ENCODE data around the gene NAGLU.

- TF ChIP-seq, protein P1, sequence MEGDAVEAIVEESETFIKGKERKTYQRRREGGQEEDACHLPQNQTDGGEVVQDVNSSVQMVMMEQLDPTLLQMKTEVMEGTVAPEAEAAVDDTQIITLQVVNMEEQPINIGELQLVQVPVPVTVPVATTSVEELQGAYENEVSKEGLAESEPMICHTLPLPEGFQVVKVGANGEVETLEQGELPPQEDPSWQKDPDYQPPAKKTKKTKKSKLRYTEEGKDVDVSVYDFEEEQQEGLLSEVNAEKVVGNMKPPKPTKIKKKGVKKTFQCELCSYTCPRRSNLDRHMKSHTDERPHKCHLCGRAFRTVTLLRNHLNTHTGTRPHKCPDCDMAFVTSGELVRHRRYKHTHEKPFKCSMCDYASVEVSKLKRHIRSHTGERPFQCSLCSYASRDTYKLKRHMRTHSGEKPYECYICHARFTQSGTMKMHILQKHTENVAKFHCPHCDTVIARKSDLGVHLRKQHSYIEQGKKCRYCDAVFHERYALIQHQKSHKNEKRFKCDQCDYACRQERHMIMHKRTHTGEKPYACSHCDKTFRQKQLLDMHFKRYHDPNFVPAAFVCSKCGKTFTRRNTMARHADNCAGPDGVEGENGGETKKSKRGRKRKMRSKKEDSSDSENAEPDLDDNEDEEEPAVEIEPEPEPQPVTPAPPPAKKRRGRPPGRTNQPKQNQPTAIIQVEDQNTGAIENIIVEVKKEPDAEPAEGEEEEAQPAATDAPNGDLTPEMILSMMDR (IDR thresholded peaks at IDR 0.05) = peak; percentile 82 to 96 (median 92)
- no peak for TF ChIP-seq POLR2A (IDR thresholded peaks at IDR 0.05)
Observed at GRCh38 chr17:42517516-42517915, 18.5 kb upstream of the NAGLU start.

Measured in prostate gland (tissue), 2 donors.